Loucy (cell line): ENCODE measurements around the gene FOXP4.

ENCODE experiments used
- H2AFZ ChIP-seq: fragments of 200-600 bp; sonication (generic); 2 replicates; pipeline ENCODE4 v1.6.0; 2016; ENCODE audit warnings: antibody characterized with exemption, mild to moderate bottlenecking, low read length, moderate library complexity
- H3F3A ChIP-seq: fragments of 200-600 bp; 2 replicates; pipeline ENCODE4 v1.6.0; 2016; ENCODE audit warnings: antibody characterized with exemption, low read depth, mild to moderate bottlenecking
- H3K27me3 ChIP-seq: fragments of 200-600 bp; sonication (generic); 2 replicates; pipeline ENCODE4 v1.6.1; 2014; ENCODE audit warnings: low read length, mild to moderate bottlenecking; ENCODE audit not compliant: insufficient read depth, poor library complexity, severe bottlenecking
- H3K36me3 ChIP-seq: fragments of 200-600 bp; sonication (generic); 2 replicates; pipeline ENCODE4 v1.6.1; 2016; ENCODE audit warnings: low read length; ENCODE audit not compliant: insufficient read depth
- H3K4me1 ChIP-seq: fragments of 200-600 bp; sonication (generic); 2 replicates; pipeline ENCODE4 v1.5.1; 2014; ENCODE audit warnings: low read length, mild to moderate bottlenecking; ENCODE audit not compliant: insufficient read depth, poor library complexity, severe bottlenecking
- H3K4me2 ChIP-seq: fragments of 200-600 bp; sonication (generic); 2 replicates; pipeline ENCODE4 v1.6.0; 2014; ENCODE audit warnings: antibody characterized with exemption, low read length, low read depth, mild to moderate bottlenecking; ENCODE audit not compliant: poor library complexity, severe bottlenecking
- H3K4me3 ChIP-seq: fragments of 200-600 bp; sonication (generic); 2 replicates; pipeline ENCODE4 v1.5.1; 2014; ENCODE audit warnings: low read length, mild to moderate bottlenecking, mixed read lengths; ENCODE audit not compliant: poor library complexity, severe bottlenecking
- H3K79me2 ChIP-seq: fragments of 200-600 bp; sonication (generic); 2 replicates; pipeline ENCODE4 v1.6.1; 2014; ENCODE audit warnings: low read length; ENCODE audit not compliant: insufficient read depth
- H3K9ac ChIP-seq: fragments of 200-600 bp; sonication (generic); 2 replicates; pipeline ENCODE4 v1.6.0; 2014; ENCODE audit warnings: mild to moderate bottlenecking, low read depth, low read length, moderate library complexity; ENCODE audit not compliant: poor library complexity, severe bottlenecking
- H3K9me2 ChIP-seq: fragments of 200-600 bp; sonication (generic); replicated peaks from 2 replicates; pipeline ENCODE4 v1.6.1; 2016; ENCODE audit warnings: low read depth, low read length, mixed read lengths
- H3K9me3 ChIP-seq: fragments of 200-600 bp; sonication (generic); 2 replicates; pipeline ENCODE4 v1.6.1; 2014; ENCODE audit warnings: mild to moderate bottlenecking, antibody characterized with exemption, low read length, low read depth; ENCODE audit not compliant: insufficient read depth
- H4K20me1 ChIP-seq: fragments of 200-600 bp; sonication (generic); 2 replicates; pipeline ENCODE4 v1.6.0; 2014; ENCODE audit warnings: antibody characterized with exemption, low read length, mild to moderate bottlenecking; ENCODE audit not compliant: insufficient read depth, poor library complexity, severe bottlenecking
- EZH2phosphoT487 ChIP-seq: fragments of 200-600 bp; IDR thresholded peaks from 2 replicates; pipeline ENCODE4 v1.6.1; 2018; ENCODE audit warnings: antibody characterized with exemption, mild to moderate bottlenecking, moderate library complexity, borderline replicate concordance
- TF ChIP-seq, protein P1 (sequence below): fragments of 200-600 bp; sonication (generic); conservative IDR thresholded peaks from 2 replicates; pipeline ENCODE4 v1.5.1; 2014; ENCODE audit warnings: mild to moderate bottlenecking, antibody characterized with exemption, low read length

FOXP4 gene

DNA sequence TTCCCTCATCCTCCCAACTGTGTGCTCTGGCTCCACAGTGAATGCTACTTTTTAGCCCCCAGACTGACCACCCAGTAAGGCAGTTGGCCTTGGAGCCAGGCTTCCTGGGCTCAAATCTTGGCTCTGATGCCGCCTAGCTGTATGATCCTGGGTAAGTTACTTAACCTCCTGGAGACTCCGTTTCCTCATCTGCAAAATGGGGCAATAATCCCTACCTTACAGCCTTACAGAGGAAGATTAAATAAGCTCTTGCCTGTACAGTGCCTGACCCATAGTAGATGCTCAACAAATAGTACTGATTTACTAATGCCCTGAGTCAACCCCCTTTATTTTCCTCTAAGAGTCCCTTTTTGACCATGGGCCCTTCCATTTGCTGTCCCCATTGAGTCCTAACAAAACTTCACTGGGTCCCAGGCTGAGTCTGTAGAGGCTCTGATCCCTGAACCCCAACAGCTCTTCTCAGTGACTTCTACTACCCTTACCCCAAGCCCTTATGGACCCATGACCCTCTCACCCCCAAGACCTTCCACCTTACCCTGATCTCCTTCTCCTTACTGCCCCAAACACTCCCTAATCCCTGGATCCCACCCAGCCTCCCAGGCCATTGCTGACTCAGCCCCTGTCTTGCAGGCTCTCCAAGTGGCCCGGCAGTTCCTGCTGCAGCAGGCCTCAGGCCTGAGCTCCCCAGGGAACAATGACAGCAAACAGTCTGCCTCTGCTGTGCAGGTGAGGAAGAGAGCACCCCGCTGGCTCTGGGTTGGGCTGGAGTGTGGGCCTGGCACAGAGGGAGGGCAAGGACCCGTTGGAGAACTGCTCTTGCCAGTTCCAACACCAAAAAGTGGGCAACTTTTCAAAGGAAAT is 31.4 kb downstream of the FOXP4 start:
- H3K4me3 ChIP-seq, result no peak overlapping the region
- peaks cover 18% of the 10 kb centered on the region for H3K4me1 ChIP-seq
- no peaks in the 10 kb centered on the region for H3K79me2 ChIP-seq
- no peak for TF ChIP-seq EZH2phosphoT487
- TF ChIP-seq, protein P1, sequence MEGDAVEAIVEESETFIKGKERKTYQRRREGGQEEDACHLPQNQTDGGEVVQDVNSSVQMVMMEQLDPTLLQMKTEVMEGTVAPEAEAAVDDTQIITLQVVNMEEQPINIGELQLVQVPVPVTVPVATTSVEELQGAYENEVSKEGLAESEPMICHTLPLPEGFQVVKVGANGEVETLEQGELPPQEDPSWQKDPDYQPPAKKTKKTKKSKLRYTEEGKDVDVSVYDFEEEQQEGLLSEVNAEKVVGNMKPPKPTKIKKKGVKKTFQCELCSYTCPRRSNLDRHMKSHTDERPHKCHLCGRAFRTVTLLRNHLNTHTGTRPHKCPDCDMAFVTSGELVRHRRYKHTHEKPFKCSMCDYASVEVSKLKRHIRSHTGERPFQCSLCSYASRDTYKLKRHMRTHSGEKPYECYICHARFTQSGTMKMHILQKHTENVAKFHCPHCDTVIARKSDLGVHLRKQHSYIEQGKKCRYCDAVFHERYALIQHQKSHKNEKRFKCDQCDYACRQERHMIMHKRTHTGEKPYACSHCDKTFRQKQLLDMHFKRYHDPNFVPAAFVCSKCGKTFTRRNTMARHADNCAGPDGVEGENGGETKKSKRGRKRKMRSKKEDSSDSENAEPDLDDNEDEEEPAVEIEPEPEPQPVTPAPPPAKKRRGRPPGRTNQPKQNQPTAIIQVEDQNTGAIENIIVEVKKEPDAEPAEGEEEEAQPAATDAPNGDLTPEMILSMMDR, result no peak
- H3K36me3 ChIP-seq, result peaks cover 31% of the 10 kb centered on the region; the same call in 1 of the 2 replicates
- H3K27me3 ChIP-seq, result no peaks in the 10 kb centered on the region
- H3K9ac ChIP-seq, result peak overlapping the region; percentile 33
- no peak overlapping the region for H2AFZ ChIP-seq
- no peaks in the 10 kb centered on the region for H4K20me1 ChIP-seq
- no peaks in the 10 kb centered on the region for H3K9me2 ChIP-seq
- H3F3A ChIP-seq, result no peaks in the 10 kb centered on the region
- peak overlapping the region; percentile 13 for H3K4me2 ChIP-seq
- no peaks in the 10 kb centered on the region for H3K9me3 ChIP-seq

DNA sequence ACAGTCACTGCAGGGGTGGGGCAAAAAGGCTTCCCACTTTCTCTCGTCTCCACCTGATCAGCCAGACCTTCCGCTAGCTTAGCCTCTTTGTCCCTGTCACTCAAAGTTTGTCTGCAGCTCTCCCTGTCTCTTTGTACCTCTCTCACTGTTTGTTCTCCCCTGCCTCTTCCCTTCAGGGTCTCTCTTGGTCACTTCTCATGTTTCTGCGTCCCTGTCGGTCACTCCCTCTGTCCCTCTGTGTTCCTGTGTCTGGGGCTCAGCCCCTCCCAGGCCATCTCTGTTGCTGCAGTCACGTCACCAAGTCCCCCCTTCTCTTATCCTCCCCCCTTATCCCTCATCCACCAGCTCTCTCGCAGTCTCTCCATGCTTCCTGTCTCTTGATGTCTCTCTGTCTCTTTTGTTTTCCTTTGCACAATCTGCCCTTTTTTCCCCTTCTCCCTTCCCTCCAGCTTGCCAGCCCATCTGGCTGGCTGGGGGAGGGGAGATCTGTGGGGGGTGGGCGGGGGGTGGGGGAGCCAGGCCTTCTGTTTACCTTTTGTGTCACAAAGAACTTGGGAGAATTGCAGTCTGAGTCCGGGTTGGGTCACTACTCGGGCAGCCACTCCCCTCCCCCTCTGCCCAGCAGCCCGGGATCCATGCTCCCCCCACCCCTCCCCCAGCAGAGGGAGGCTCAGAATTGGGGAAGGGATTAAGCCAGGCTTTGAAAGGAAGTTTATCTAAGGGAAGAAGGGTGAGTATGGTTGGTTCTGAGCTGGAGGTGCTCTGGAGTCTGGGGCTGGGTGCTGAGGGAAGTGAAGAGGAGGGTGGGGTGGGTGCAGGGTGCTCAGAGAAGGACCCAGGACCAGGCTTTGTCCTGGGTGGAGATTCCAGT is 32.3 kb downstream of the FOXP4 start:
- H3K9me3 ChIP-seq, result no peaks in the 10 kb centered on the region
- no peaks in the 10 kb centered on the region for H3F3A ChIP-seq
- H3K27me3 ChIP-seq, result no peaks in the 10 kb centered on the region
- peak overlapping the region; percentile 33 for H3K9ac ChIP-seq
- no peaks in the 10 kb centered on the region for H3K79me2 ChIP-seq
- H4K20me1 ChIP-seq, result no peaks in the 10 kb centered on the region
- peaks cover 18% of the 10 kb centered on the region for H3K4me1 ChIP-seq
- TF ChIP-seq, protein P1, result no peak
- TF ChIP-seq EZH2phosphoT487, result no peak
- H3K4me2 ChIP-seq, result peak overlapping the region; percentile 13
- H3K9me2 ChIP-seq, result no peaks in the 10 kb centered on the region
- H3K36me3 ChIP-seq, result peaks cover 23% of the 10 kb centered on the region; the same call in 1 of the 2 replicates
- no peak overlapping the region for H2AFZ ChIP-seq
- H3K4me3 ChIP-seq, result no peak overlapping the region

- H3K27me3 ChIP-seq, result no peaks in the 10 kb centered on the region
- H3K9me2 ChIP-seq, result no peaks in the 10 kb centered on the region
- H4K20me1 ChIP-seq, result no peaks in the 10 kb centered on the region
- no peak for TF ChIP-seq EZH2phosphoT487
- TF ChIP-seq, protein P1, result no peak
- peaks cover 24% of the 10 kb centered on the region; the same call in 1 of the 2 replicates for H3K36me3 ChIP-seq
- no peak overlapping the region for H3K4me2 ChIP-seq
- H3K9ac ChIP-seq, result no peak overlapping the region
- H3K4me3 ChIP-seq, result no peak overlapping the region
- H3F3A ChIP-seq, result no peaks in the 10 kb centered on the region
- H3K9me3 ChIP-seq, result no peaks in the 10 kb centered on the region
- H2AFZ ChIP-seq, result no peak overlapping the region
- H3K79me2 ChIP-seq, result no peaks in the 10 kb centered on the region
- peaks cover 18% of the 10 kb centered on the region for H3K4me1 ChIP-seq
These were observed 33.0 kb downstream of the FOXP4 start for GRCh38 chr6:41579088-41579610.
